SW 1271 (cell line): ENCODE results near the gene ORAI3.

Source experiments
- DNase-seq, 2 experiments: peaks; one replicate each; lab custom pipeline; 2025; lab: John Stamatoyannopoulos, UW

The ORAI3 gene

DNA sequence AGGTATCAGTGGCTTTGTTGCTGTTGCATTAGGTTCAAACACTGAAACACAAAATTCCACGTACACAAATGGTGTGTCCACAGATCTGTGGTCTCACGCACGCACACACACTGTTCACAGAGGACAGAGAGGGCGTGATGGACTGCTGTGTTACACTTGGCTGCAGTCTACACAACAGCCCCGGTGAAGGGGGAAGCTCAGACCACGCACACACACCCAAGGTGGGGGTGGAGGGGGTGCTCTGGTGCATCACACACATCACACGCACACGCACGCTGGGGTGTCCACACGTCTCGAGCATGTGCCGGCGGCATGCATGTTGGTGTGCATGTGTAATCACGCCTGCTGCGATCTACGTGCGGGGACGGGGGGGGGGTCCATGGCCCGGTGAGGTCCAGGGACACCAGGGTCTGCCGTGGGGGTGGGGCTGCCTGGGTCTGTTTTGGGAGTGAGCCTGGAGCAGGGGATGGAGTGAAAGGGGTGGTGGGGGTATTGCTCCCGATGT, 43.5 kb downstream of the ORAI3 start:
- no peak for DNase-seq

DNA sequence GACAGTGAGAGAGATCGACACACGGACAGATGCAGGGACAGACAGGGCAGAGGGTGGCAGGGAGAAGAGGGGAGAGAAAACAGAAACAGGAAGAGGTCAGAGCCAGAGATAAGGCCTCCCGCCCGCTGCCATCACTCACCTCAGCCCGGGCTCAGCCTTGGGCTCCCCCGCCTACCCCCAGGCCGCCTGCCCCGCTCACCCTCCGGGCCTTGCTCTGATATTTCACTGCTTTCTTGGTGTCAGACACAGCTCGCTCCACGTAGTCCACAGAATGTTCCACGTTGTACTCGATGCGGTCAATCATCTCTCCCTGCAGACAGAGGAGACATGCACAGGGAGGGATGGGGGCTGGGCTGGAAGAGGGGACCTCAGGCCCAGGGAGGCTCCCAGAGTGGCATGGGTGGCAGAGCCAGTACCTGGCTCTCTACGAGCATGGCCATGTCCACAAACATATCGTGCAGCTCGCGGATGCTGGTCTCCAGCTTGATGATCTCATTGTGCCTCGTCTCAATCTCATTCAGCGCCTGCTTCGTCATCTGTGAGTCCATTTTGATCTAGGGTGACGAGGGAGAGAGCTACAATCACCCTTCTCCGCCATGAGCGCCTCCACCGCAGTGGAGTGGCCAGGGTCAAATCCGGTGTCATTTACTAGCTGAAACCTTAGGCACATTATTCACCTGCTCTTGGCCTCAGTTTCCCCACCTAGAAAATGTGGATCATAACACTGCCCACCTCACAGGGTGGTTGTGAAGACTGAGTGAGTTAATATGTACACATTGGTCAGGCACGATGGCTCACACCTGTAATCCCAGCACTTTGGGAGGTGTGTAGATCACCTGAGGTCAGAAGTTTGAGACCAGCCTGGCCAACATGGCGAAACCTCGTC, 44.3 kb downstream of the ORAI3 start:
- DNase-seq: no peak

DNA sequence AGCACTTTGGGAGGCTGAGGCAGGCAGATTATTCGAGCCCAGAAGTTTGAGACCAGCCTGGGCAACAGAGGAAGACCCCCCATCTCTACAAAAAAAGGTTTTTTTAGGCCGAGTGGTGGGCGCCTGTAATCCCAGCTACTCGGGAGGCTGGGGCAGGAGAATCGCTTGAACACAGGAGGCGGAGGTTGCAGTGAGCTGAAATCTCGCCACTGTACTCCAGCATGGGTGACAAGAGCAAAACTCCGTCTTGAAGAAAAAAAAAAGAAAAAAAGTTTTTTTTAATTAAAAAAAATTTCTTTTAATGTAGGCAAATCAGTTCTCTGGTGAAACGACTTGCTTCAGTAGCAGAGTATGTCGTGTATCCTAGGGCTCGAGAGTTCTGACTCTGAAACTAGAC, 47.1 kb downstream of the ORAI3 start:
- DNase-seq: no peak

DNA sequence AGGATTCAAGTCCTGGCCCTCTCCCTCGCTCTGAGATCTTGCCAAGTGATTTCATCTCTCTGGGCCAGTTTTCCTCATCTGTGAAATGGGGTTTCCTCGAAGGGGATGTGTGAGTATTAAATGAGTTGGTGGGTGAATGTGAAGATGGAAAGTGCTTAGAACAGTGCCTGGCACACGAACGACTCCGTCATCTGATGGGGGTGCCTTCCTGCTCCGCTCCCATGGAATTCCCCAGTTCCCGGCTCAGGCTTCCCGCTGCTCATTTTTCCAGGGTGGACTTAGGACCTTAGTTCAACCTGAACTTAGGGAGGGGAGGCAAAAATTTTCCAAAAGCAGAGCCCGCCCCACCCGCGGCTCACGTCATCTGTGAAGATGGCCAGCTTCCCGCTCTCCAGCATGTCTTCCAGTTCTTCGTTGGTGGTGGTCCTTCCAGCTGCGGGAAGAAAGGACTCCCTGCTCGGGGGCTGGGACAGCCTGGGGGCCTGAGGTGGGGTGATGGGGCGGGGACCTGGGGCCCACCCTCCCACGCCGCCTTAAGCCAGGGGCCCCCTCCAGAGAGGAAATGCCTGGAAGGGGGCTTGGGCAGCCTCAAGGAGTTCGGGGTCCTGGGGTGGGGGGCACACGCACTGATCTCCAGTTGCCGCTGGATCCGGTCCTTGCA, 47.6 kb downstream of the ORAI3 start:
- DNase-seq: peak in 1 of 2 experiments; percentile 31

DNA sequence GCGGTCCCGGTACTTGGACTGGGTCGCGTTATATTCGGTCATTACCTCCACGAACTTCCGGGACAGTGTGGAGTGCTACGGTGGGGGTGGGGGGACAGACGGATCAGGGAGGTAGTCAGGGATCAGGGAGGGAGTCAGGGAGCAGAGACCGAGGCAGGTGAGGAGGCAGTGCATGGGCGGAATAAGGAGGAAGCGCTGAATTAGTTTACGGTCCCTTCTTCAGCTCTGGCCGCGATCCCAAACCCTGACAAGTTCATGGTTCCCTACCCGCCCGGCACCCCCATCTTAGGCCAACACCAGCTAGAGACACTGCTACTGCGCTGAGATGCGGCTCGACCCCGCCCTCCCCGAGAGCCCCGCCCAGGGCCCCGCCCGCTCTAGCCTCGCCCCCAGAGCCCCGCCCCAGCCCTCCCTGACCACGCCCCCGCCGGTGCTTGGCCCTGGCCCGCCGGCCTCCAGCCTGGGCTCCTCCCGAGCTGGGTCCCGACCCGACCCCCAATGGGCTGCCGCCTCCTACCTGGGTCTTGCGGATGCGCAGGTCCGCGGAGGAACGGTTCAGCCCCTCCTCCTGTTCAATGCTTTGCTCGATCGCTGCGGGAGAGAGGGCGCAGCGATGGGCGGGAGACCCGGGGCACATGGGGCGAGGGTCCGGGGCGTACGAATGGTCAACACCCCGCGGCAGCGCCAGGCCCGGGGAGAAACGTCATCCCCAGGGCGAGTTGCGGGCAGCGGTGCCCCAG, 48.3 kb downstream of the ORAI3 start:
- DNase-seq: peak in 1 of 2 experiments; percentile 77

DNA sequence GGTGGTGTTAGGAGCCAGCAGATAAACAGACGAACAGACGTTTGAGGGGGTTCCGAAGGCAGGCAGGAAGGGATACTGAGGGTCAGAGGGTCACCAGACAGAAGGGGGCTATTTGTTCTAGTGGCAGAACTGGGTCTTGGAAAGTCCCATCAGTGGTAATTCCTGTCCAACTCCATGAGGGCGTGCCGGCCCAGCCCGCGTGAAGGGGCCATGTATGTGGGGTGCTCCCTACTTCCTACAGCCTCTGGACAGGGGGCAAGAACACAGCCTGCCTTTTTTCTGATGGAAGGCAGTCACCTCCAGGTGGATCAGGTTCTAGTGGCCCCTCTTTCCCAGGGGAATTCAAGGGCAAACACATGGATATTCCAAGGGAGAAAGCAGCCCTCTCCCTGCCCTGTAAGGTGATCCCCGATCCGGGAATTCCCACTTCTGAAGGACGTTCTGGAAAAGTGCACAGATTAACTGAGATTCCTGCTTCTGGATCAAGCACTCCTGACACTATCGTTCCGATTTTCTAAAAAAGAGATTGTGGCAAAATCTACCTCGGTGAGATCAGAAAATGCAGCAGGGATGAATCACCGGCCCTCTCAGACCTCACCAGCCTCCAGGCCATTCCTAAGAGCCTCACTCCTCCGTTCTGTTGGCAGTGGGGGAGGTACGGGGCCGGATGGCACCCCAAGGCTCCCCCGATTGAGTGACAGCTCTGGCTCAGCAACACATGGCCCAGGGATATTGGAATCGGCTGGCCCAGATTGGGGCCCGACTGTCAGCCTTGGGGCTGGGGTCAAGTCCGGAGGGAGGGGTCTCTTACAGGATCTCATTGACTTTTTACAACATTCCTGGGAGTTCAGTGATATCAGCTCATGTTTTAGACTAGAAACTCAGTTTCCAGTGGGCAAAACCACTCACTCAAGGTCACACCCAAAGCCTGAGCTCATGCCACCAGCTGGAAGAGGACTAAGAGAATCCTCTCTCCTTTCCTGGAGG, 49.1 kb downstream of the ORAI3 start:
- peak; percentile 32 to 74 for DNase-seq

DNA sequence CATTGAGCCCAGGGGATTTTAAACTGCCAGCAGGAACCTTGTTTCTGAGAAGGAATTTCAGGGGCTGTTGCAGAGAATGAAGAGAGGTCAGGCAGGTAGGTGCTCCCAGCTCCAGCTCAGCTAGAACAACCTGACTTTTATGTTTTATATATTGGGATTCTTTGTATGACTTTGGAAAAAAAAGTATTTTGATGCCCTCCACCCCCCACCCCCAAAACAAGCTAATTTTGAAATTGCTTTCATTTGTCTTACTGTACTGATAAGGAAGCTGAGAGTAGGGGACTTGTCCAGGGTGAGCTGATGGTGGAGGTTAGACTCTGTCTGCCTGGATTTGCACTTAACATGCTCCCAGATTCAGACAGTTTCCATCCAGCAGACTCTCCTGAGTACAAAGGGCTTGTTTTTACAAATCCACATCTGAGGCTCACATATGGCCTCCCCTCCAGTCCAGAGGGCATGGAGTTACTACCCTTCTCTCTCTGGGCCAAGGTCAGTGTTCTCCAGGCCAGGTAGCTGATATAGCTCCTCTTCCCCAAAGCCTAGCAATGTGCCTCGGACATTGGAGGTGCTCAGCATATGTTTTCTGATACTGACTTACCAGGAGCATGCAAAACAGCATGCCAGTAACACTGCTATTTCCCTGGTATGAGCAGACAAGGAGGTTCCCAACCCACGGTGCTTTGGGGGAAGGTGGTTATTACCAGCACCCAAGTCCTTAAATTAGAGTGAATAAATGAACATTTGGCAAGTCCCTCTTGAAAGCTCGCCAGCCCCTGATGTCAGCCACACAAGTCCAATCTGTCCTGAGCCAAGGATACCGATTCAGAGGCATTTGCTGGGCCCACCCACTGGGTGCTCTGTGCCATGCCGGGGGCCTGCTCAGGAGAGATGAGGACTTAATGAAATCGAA, 50.2 kb downstream of the ORAI3 start:
- DNase-seq: no peak

DNA sequence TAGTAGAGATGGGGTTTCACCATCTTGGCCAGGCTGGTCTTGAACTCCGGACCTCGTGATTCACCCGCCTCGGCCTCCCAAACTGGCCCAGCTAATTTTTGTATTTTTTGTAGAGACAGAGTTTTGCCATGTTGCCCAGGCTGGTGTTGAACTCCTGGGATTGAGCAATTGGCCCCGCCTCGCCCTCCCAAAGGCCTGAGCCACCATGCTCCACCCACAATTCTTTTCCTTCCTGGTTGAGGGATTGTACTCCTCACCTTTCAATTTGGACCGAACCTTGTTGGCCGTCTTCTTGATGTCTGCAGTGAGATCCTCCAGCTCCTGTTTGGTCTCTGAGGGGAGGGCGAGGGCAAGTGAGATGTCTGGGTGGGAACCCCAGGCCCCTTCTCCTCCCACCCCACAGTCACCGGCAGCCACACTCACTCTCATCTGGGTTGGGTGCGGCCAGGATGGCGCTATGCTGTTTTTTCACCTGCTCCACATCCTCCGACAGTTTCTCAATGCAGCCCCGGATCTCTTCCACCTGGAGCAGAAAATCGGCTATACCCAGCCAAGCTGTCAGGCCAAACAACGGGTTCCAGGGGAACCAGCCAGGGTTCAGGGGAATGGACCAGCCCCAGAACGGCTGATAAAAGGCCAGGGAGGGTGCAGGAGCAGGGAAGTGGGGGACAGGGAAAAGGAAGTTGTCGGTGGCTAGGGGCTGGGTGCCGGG, 52.0 kb downstream of the ORAI3 start:
- DNase-seq: no peak

DNA sequence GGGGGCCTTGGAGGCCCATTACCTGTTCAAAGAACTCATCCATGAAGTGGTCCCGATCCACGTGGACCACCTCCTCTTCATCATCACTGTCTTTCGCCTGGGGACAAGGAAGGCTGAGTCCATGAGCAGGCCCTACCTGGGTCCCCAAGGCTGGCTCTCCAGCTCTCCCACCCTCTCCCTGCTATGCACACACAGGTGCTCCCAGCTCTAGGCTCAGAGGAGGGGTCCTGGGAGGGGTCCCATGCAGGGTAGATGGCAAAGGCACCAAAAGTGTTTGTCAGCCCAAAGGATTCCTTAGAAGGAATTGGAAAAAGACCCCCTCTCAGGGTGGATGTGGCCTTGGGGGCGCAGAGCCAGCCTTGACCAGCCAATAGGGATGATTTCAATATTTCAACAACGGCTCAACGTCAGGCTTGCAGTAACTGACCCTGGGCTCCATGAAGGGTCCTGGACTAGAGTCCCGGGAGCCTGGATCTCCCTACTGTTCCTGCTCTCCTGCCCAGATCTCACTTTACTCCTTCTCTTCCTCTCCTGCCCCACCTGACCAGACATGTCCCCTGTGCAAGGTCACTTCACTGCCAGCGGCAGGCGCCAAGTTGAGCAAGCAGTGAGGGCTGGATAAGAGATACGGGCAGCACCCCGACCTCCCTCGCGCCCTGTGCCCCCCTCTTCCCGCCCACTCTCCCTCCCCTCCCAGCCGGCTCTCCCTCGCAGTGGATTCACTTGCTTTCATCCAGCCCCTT, 52.8 kb downstream of the ORAI3 start:
- no peak for DNase-seq

DNA sequence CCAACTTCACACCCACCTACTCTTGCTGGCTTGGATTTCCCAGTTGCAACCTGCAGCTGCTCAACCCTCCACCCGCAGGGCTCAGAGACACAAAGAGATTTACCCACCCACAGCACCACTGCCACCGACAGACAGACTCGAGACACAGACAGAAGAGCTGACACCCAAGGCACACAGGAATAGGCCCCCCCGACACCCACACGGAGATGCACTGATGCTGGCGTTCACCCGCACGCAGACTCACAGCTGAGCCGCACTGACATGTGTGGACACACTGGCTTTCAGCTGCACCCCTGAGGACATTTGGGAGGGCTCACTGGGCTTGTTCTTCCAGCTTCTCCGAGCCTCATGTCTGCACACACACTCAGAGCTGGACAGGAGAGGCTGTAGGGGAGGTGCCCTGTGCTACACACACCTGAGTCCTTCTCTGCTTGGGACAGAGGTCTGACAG, 53.4 kb downstream of the ORAI3 start:
- no peak for DNase-seq

DNA sequence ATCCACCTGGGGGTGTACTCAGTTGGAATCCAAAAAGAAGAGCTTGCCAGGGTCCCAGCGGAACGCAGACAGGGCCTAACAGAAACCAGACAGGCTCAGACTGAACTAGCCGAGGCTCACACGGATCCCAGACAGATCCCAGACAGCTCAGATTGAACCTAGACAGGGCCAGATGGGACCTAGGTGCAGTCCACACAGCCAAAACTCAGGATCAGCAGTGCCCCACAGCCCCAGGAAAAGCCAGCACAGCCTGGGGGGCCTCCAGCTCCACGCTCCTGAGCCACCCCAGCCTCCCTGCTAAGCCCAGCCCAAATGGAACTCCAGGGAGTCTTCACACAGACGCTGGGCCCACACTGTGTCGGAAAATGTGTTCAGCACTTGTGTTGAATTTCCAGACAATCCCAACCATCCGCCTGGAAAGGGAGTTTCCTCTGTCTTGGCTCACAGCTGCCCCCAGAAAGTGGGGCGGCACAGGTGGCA, 54.0 kb downstream of the ORAI3 start:
- DNase-seq: no peak

DNA sequence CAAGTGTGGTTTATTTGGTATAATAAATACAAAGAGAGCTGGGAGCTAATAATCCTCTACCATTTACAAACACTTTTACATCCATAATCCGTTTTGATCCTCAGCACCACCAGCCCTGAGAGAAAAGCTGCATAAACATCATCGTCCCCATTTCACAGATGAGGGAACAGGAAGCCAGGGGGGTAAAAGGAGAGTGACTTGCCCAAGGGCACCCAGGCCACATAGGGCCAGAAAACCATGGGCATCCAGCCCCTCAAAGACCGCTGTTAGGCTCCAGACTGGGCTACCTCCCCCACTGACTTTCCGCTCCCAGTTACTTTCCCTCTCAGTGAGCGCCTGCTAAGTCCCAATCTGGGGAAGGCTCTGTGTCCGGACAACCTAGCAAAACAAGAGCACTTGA, 54.9 kb downstream of the ORAI3 start:
- no peak for DNase-seq
